Measurements from ENCODE around the gene ENKUR. TPM values are rescaled to one million over a fixed set of nuclear protein-coding genes. Genes with fewer than 3 reads are reported as not detected.

ENKUR gene
- polyA plus RNA-seq, 1 experiment, result 0.06 TPM

GRCh38 chr10:24935504-24936292, 80.3 kb downstream of the ENKUR start:
- Histone ChIP-seq H3K27me3 (ENCODE audit: control insufficient read depth, insufficient read depth, low read length) (no peaks in the 10 kb centered on the region), H3K36me3 (ENCODE audit: control insufficient read depth, insufficient read depth, low read length) (no peaks in the 10 kb centered on the region), H3K4me3 (ENCODE audit: low read depth, low read length) (no peak overlapping the region)
- ChIA-PET POLR2A (no interaction called here), CTCF (interaction anchor here (1.3 kb wide), 2 partner anchors 14 to 21 kb away, joined by 4 read pairs; no protein-coding TSS in a partner anchor)
- TF ChIP-seq, protein P1, sequence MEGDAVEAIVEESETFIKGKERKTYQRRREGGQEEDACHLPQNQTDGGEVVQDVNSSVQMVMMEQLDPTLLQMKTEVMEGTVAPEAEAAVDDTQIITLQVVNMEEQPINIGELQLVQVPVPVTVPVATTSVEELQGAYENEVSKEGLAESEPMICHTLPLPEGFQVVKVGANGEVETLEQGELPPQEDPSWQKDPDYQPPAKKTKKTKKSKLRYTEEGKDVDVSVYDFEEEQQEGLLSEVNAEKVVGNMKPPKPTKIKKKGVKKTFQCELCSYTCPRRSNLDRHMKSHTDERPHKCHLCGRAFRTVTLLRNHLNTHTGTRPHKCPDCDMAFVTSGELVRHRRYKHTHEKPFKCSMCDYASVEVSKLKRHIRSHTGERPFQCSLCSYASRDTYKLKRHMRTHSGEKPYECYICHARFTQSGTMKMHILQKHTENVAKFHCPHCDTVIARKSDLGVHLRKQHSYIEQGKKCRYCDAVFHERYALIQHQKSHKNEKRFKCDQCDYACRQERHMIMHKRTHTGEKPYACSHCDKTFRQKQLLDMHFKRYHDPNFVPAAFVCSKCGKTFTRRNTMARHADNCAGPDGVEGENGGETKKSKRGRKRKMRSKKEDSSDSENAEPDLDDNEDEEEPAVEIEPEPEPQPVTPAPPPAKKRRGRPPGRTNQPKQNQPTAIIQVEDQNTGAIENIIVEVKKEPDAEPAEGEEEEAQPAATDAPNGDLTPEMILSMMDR (IDR thresholded peaks at IDR 0.05; ENCODE audit: insufficient read depth, low read depth, low read length), result no peak
- DNase-seq (ENCODE audit: low read depth), result no peak

Small RNA genes within 50 kb of the gene (small RNA-seq; reads per million reads assigned to genes)
- not detected for gene AL512598.1 (ENCODE audit: insufficient read length, low read depth, low replicate concordance)

Other genes starting within 250 kb of the ENKUR start
- gene PRTFDC1, start 63.6 kb downstream of the ENKUR start, polyA plus RNA-seq (2011; rRNA removed), result 8.1 and 18.6 TPM in 2 replicates
- gene THNSL1, start 454 bp upstream of the ENKUR start, polyA plus RNA-seq (2011; rRNA removed), result 0.78 and 1.9 TPM in 2 replicates
- gene GPR158, start 158.8 kb upstream of the ENKUR start, polyA plus RNA-seq (2011; rRNA removed), result 0.01 TPM in 1 of 2 replicates, not detected in the other